AG09309 (cell line): Measurements from ENCODE around the gene ACBD6.
"Not testable (repeated sequence)": the region's sequence is repeated elsewhere in the genome, so short reads cannot be mapped to it uniquely, and the experiment has no call there.

ENCODE experiments used
- DNase-seq: peaks from one replicate; pipeline ENCODE4 v3.0.0-alpha.2; 2010; ENCODE audit warnings: low read depth
- H3K4me3 ChIP-seq: 2 replicates; pipeline ENCODE4 v1.5.1; 2011; ENCODE audit warnings: mild to moderate bottlenecking, low read depth, low read length, moderate library complexity; ENCODE audit not compliant: control insufficient read depth
- CTCF ChIP-seq: IDR thresholded peaks from 2 replicates; pipeline ENCODE4 v1.5.1; 2011; ENCODE audit warnings: mild to moderate bottlenecking, low read depth, low read length, inconsistent platforms; ENCODE audit not compliant: insufficient read depth, control insufficient read depth; ENCODE audit errors: missing control alignments

ACBD6 gene

GRCh38 chr1:180428782-180429695 is 73.3 kb downstream of the ACBD6 start:
- DNase-seq, result no peak
- no peak overlapping the region for H3K4me3 ChIP-seq
- no peak for TF ChIP-seq CTCF

GRCh38 chr1:180425952-180426351 is 76.4 kb downstream of the ACBD6 start:
- H3K4me3 ChIP-seq, result no peak overlapping the region
- no peak for TF ChIP-seq CTCF
- DNase-seq, result no peak

- H3K4me3 ChIP-seq, result no peak overlapping the region
- TF ChIP-seq CTCF, result no peak
- DNase-seq, result no peak
These were observed 77.4 kb downstream of the ACBD6 start for GRCh38 chr1:180424848-180425457.

DNA sequence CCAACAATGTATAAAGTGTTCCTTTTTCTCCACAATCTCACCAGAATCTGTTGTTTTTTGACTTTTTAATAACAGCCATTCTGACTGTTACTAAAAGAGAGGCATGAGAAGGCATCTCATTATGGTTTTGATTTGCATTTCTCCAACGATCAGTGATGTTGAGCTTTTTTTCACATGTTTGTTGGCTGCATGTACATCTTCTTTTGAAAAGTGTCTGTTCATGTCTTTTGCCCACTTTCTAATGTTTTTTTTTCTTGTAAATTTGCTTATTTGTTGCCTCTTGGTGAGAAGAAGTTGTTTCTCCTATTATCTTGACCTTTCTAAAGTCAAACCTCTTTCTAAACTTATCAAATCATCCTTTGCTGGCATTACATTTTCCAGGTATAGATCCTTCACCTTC is 80.8 kb downstream of the ACBD6 start:
- no peak for DNase-seq
- no peak overlapping the region for H3K4me3 ChIP-seq
- no peak for TF ChIP-seq CTCF

DNA sequence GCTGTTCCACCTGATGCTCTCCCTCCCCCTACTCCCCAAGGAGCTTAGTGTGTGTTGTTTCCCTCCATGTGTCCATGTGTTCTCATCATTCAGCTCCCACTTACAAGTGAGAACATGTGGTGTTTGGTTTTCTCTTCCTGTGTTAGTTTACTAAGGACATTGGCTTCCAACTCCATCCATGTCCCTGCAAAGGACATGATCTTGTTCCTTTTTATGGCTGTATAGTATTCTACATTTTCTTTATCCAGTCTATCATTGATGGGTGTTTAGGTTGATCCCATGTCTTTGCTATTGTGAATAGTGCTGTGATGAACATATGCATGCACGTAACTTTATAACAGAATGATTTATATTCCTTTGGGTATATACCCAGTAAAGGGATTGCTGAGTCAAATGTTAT is 81.2 kb downstream of the ACBD6 start:
- not testable (repeated sequence) for DNase-seq, H3K4me3 ChIP-seq

DNA sequence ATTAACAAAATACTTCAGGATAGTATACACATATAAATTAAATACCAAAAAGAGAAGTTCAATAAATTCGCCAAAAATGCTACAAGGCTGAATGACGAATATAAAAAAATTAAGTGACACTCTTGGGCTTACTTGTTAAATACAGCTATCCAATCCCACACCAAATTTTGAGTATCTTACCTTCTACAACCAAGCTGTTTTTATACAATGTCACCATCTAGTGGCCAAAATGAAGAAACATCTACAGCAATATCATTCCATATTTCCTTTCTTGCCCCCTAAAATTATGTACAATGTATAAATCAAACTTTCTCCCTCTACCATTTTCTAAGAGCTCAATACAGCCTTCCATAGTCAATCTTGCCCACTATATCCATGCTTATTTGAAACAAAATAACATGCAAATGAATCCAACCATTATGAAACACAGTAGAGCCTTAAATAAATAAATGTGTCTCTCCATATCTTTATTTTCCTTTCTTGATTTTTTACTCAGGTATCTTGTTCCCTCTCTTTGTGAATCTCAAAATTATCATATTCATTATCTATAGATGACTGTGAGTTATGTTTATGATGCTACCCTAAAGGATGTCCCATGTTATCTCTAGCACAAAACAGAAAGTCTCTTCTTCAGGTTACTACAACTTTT is 86.3 kb downstream of the ACBD6 start:
- DNase-seq, result peak; percentile 29
- peak; percentile 51 for TF ChIP-seq CTCF
- no peak overlapping the region for H3K4me3 ChIP-seq
